Measurements from ENCODE around the gene VEGFC.
A peak's percentile ranks its signal among the peaks of the same experiment; 100 is the strongest.

VEGFC gene

GRCh38 chr4:176708771-176709311, 83.9 kb downstream of the VEGFC start:
- Histone ChIP-seq H3K9me3 (ENCODE audit: control insufficient read depth, low read length) (no peaks in the 10 kb centered on the region), H3K4me1 (ENCODE audit: control insufficient read depth, insufficient read depth, low read length, poor library complexity, severe bottlenecking) (no peaks in the 10 kb centered on the region), H3K4me3 (ENCODE audit: extremely low read depth, insufficient read depth, low read length, poor library complexity, severe bottlenecking) (no peak overlapping the region), H3K36me3 (ENCODE audit: control insufficient read depth, insufficient read depth, low read length) (no peaks in the 10 kb centered on the region), H3K27ac (ENCODE audit: low read depth, low read length, severe bottlenecking) (no peak overlapping the region)

DNA sequence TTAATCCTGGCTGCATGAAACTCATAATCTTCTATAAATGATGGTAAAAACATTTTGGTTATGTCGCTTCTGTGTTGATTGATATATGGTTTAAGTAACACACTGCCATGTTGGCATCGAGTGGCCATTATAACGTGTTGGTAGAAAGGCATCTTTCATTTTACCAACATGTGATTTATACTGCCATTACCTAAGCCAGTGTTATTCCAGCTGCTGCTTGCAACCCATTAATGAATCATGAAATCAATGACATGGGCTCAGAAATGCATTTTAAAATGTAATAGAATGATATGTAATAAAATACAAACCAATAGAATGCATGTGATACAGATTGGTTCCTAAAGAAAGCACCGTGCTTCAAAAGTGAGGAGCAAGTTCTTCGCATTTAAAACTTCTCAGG, 102.0 kb downstream of the VEGFC start:
- 100% methylated on average over 1 of the region's 5 CpGs; no CpG with 5 or more reads in 1 of the 2 experiments for WGBS, 2 experiments (ENCODE audit: insufficient coverage in 2 of 2)
- Histone ChIP-seq H3K9me3 (ENCODE audit: control insufficient read depth, low read length) (no peaks in the 10 kb centered on the region), H3K4me3 (ENCODE audit: extremely low read depth, insufficient read depth, low read length, poor library complexity, severe bottlenecking) (no peak overlapping the region)

DNA sequence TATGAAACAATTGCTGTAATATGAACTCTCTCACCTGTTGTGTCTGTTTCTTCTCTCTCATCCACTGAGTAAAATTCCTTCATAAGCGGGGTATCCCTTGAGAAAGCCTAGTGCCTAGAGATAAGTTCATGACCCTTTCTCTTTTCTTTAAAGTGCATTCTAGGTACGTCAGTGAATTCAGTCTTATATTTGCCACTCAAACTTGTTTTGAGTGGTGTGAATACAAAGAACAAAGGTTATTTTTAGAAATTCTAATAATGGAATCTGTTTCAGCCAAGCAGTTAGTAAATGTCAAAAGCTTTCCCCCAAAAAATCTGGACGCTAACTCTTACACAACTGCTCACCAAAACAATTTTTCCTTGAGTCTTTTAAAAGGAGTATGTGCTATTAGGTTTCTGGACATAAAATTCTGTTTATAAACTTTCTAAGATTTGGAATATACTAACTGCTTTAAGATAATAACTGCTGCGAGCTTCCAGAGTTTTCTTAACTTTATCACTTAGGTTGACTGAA, 112.0 kb downstream of the VEGFC start:
- H3K4me1 ChIP-seq (ENCODE audit: control insufficient read depth, insufficient read depth, low read length, poor library complexity, severe bottlenecking) = no peaks in the 10 kb centered on the region
- no peaks in the 10 kb centered on the region for H3K36me3 ChIP-seq (ENCODE audit: control insufficient read depth, insufficient read depth, low read length)
- no peak overlapping the region for H3K27ac ChIP-seq (ENCODE audit: low read depth, low read length, severe bottlenecking)
- no peak overlapping the region for H3K4me3 ChIP-seq (ENCODE audit: extremely low read depth, insufficient read depth, low read length, poor library complexity, severe bottlenecking)
- H3K9me3 ChIP-seq (ENCODE audit: control insufficient read depth, low read length) = no peaks in the 10 kb centered on the region
- WGBS, 2 experiments (ENCODE audit: insufficient coverage in 2 of 2) = 76% methylated on average over 3 of the region's 4 CpGs; no CpG with 5 or more reads in 1 of the 2 experiments

More for the DNA sequence above, 102.0 kb downstream of the VEGFC start:
- Histone ChIP-seq H3K36me3 (ENCODE audit: control insufficient read depth, insufficient read depth, low read length) (no peaks in the 10 kb centered on the region), H3K27ac (ENCODE audit: low read depth, low read length, severe bottlenecking) (no peak overlapping the region), H3K4me1 (ENCODE audit: control insufficient read depth, insufficient read depth, low read length, poor library complexity, severe bottlenecking) (no peaks in the 10 kb centered on the region)

GRCh38 chr4:176676901-176677300, 115.8 kb downstream of the VEGFC start:
- no peak overlapping the region for H3K4me3 ChIP-seq (ENCODE audit: extremely low read depth, insufficient read depth, low read length, poor library complexity, severe bottlenecking)
- no peaks in the 10 kb centered on the region for H3K4me1 ChIP-seq (ENCODE audit: control insufficient read depth, insufficient read depth, low read length, poor library complexity, severe bottlenecking)
- H3K36me3 ChIP-seq (ENCODE audit: control insufficient read depth, insufficient read depth, low read length) = no peaks in the 10 kb centered on the region
- 86 to 100% methylated on average over 1 of the region's 4 CpGs for WGBS, 2 experiments (ENCODE audit: insufficient coverage in 2 of 2)
- H3K9me3 ChIP-seq (ENCODE audit: control insufficient read depth, low read length) = no peaks in the 10 kb centered on the region
- no peak overlapping the region for H3K27ac ChIP-seq (ENCODE audit: low read depth, low read length, severe bottlenecking)

- no peaks in the 10 kb centered on the region for H3K4me1 ChIP-seq (ENCODE audit: control insufficient read depth, insufficient read depth, low read length, poor library complexity, severe bottlenecking)
- H3K36me3 ChIP-seq (ENCODE audit: control insufficient read depth, insufficient read depth, low read length) = no peaks in the 10 kb centered on the region
- no peak overlapping the region for H3K27ac ChIP-seq (ENCODE audit: low read depth, low read length, severe bottlenecking)
- whole genome bisulfite sequencing, 2 experiments (ENCODE audit: insufficient coverage in 2 of 2) = 100% methylated on average over 1 of the region's 3 CpGs; no CpG with 5 or more reads in 1 of the 2 experiments
- H3K9me3 ChIP-seq (ENCODE audit: control insufficient read depth, low read length) = no peaks in the 10 kb centered on the region
- no peak overlapping the region for H3K4me3 ChIP-seq (ENCODE audit: extremely low read depth, insufficient read depth, low read length, poor library complexity, severe bottlenecking)
Measured at GRCh38 chr4:176675810-176676209, 116.9 kb downstream of the VEGFC start.

GRCh38 chr4:176671532-176671931, 121.2 kb downstream of the VEGFC start:
- no peaks in the 10 kb centered on the region for H3K36me3 ChIP-seq (ENCODE audit: control insufficient read depth, insufficient read depth, low read length)
- no peak overlapping the region for H3K4me3 ChIP-seq (ENCODE audit: extremely low read depth, insufficient read depth, low read length, poor library complexity, severe bottlenecking)
- no peak overlapping the region for H3K27ac ChIP-seq (ENCODE audit: low read depth, low read length, severe bottlenecking)
- no peaks in the 10 kb centered on the region for H3K4me1 ChIP-seq (ENCODE audit: control insufficient read depth, insufficient read depth, low read length, poor library complexity, severe bottlenecking)
- H3K9me3 ChIP-seq (ENCODE audit: control insufficient read depth, low read length) = no peaks in the 10 kb centered on the region
- 91 to 98% methylated on average over 5 to 9 of the region's 9 CpGs for WGBS, 2 experiments (ENCODE audit: insufficient coverage in 2 of 2)

GRCh38 chr4:176668324-176668723, 124.4 kb downstream of the VEGFC start:
- 75 to 100% methylated on average over 1 of the region's 2 CpGs for WGBS, 2 experiments (ENCODE audit: insufficient coverage in 2 of 2)
- no peak overlapping the region for H3K27ac ChIP-seq (ENCODE audit: low read depth, low read length, severe bottlenecking)
- H3K4me1 ChIP-seq (ENCODE audit: control insufficient read depth, insufficient read depth, low read length, poor library complexity, severe bottlenecking) = no peaks in the 10 kb centered on the region

DNA sequence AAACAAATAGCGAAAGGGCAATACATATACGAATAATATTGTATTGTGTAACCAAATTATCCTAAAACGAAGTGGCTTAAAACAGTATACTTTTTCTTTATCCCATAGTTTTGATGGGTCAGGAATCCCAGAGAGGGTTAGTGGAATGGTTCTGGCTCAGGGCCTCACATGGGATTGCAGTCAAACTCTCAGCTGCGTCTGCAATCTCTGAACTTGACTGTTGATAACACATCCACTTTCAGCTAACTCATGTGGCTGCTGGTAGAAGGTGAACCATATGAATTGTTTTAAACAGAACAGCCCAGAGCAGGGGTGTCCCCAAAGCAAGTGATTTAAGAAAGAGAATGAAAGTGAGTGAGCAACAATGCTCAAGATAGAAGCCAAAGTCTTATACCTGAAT, 127.8 kb downstream of the VEGFC start:
- no peak overlapping the region for H3K4me3 ChIP-seq (ENCODE audit: extremely low read depth, insufficient read depth, low read length, poor library complexity, severe bottlenecking)
- no peaks in the 10 kb centered on the region for H3K36me3 ChIP-seq (ENCODE audit: control insufficient read depth, insufficient read depth, low read length)
- WGBS, 2 experiments (ENCODE audit: insufficient coverage in 2 of 2) = no CpG with 5 or more reads among the region's 4 CpGs
- no peaks in the 10 kb centered on the region for H3K9me3 ChIP-seq (ENCODE audit: control insufficient read depth, low read length)
- H3K4me1 ChIP-seq (ENCODE audit: control insufficient read depth, insufficient read depth, low read length, poor library complexity, severe bottlenecking) = no peaks in the 10 kb centered on the region
- H3K27ac ChIP-seq (ENCODE audit: low read depth, low read length, severe bottlenecking) = no peak overlapping the region

More at GRCh38 chr4:176668324-176668723, 124.4 kb downstream of the VEGFC start:
- H3K4me3 ChIP-seq (ENCODE audit: extremely low read depth, insufficient read depth, low read length, poor library complexity, severe bottlenecking) = no peak overlapping the region
- H3K36me3 ChIP-seq (ENCODE audit: control insufficient read depth, insufficient read depth, low read length) = no peaks in the 10 kb centered on the region
- no peaks in the 10 kb centered on the region for H3K9me3 ChIP-seq (ENCODE audit: control insufficient read depth, low read length)

DNA sequence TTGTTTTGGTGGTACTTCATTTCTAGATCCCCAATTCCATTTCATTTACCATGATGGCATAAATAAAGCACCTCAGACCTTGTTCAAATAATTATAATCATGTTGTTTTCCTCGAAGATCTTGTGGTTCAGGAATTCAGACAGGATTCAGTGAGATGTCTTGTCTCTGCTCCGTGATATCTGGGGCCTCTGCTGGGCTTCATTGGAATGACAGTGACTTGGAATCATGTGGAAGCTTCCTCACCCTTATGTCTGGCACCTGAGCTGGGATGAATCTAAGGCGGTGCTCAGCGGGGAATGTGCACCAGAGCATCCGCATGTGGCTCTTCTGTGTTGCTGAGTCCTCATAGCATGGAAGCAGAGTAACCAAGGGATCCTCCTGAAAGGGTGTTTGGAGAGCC, 132.2 kb downstream of the VEGFC start:
- WGBS, 2 experiments (ENCODE audit: insufficient coverage in 2 of 2) = 73 to 74% methylated on average over 4 to 5 of the region's 5 CpGs
- Histone ChIP-seq H3K27ac (ENCODE audit: low read depth, low read length, severe bottlenecking) (no peak overlapping the region), H3K9me3 (ENCODE audit: control insufficient read depth, low read length) (no peaks in the 10 kb centered on the region), H3K4me1 (ENCODE audit: control insufficient read depth, insufficient read depth, low read length, poor library complexity, severe bottlenecking) (no peaks in the 10 kb centered on the region), H3K4me3 (ENCODE audit: extremely low read depth, insufficient read depth, low read length, poor library complexity, severe bottlenecking) (no peak overlapping the region), H3K36me3 (ENCODE audit: control insufficient read depth, insufficient read depth, low read length) (no peaks in the 10 kb centered on the region)

DNA sequence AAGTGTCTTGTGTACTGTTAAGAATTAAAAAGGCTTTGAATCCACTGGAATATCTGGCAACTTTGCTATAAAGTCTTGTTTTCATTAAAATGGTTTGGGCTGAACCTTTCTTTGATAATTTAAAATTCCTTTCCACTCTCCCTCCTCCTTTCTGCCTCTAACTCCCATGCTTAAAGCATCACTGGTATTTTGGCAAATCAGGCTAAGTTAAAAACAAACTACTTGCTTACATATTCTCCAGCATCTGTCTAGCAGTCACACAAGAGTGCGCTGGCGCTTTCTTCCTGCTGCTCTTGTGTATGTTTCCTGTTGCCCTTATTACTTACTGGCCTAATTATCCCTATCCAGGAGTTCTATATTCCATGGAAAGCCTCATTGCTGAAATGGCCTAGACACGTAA, 136.6 kb downstream of the VEGFC start:
- no peaks in the 10 kb centered on the region for H3K36me3 ChIP-seq (ENCODE audit: control insufficient read depth, insufficient read depth, low read length)
- no peaks in the 10 kb centered on the region for H3K9me3 ChIP-seq (ENCODE audit: control insufficient read depth, low read length)
- 100% methylated on average over 2 to 3 of the region's 3 CpGs for WGBS, 2 experiments (ENCODE audit: insufficient coverage in 2 of 2)
- H3K4me1 ChIP-seq (ENCODE audit: control insufficient read depth, insufficient read depth, low read length, poor library complexity, severe bottlenecking) = no peaks in the 10 kb centered on the region
- no peak overlapping the region for H3K27ac ChIP-seq (ENCODE audit: low read depth, low read length, severe bottlenecking)
- no peak overlapping the region for H3K4me3 ChIP-seq (ENCODE audit: extremely low read depth, insufficient read depth, low read length, poor library complexity, severe bottlenecking)

GRCh38 chr4:176654565-176655216, 138.0 kb downstream of the VEGFC start:
- Histone ChIP-seq H3K9me3 (ENCODE audit: control insufficient read depth, low read length) (no peaks in the 10 kb centered on the region), H3K4me3 (ENCODE audit: extremely low read depth, insufficient read depth, low read length, poor library complexity, severe bottlenecking) (no peak overlapping the region), H3K27ac (ENCODE audit: low read depth, low read length, severe bottlenecking) (peak overlapping the region; percentile 24), H3K36me3 (ENCODE audit: control insufficient read depth, insufficient read depth, low read length) (no peaks in the 10 kb centered on the region), H3K4me1 (ENCODE audit: control insufficient read depth, insufficient read depth, low read length, poor library complexity, severe bottlenecking) (no peaks in the 10 kb centered on the region)
- 76 to 78% methylated on average over 3 to 5 of the region's 7 CpGs for WGBS, 2 experiments (ENCODE audit: insufficient coverage in 2 of 2)

All from mesodermal cell (in vitro differentiated cells).